GM12878 (cell line): Measurements from ENCODE around the gene PATJ. TPM values are rescaled to one million over a fixed set of nuclear protein-coding genes. Genes with fewer than 3 reads are reported as not detected.

ENCODE experiments used
- ATAC-seq: fragments of 200-7000 bp; cut with Tn5 transposase; 3 replicates; pipeline ENCODE4 v1.9.1; 2020; ENCODE audit warnings: mild to moderate bottlenecking, moderate library complexity
- BruUV-seq: library from RNA; stranded (reverse); fragments of 400-500 nt; replicated peaks from 2 replicates; lab custom pipeline; 2021; lab: Mats Ljungman, UMichigan
- CTCF ChIA-PET: fragments of 300-600 bp; sonication (Branson Sonifier 250); formaldehyde crosslinking; extraction: SDS; loops from one replicate; lab custom pipeline; 2021; ENCODE audit warnings: inconsistent platforms; lab: Yijun Ruan, JAX
- POLR2A ChIA-PET: fragments of 350-600 bp; formaldehyde crosslinking; extraction: SDS; loops from one replicate; lab custom pipeline; 2021; ENCODE audit warnings: inconsistent platforms; lab: Charles Lee
- RAD21 ChIA-PET: fragments of 300-600 bp; sonication (Branson Sonifier 250); formaldehyde crosslinking; loops from one replicate; lab custom pipeline; 2023; ENCODE audit warnings: antibody characterized with exemption; ENCODE audit not compliant: unreplicated experiment; lab: Charles Lee
- SMC1A ChIA-PET: fragments of 300-600 bp; sonication (Branson Sonifier 250); formaldehyde crosslinking; loops from one replicate; lab custom pipeline; 2023; ENCODE audit not compliant: unreplicated experiment, uncharacterized antibody; lab: Charles Lee
- DNase-seq: peaks from one replicate; pipeline ENCODE4 v3.0.0-alpha.2; 2011; ENCODE audit warnings: low read depth, low spot score
- FAIRE-seq: peaks from 3 replicates; lab custom pipeline; 2011; peaks lifted over from hg19 to GRCh38; lab: Jason Lieb, UNC
- H2AFZ ChIP-seq: 2 replicates; pipeline ENCODE4 v1.6.0; 2011; ENCODE audit warnings: low read depth, low read length, control low read depth; ENCODE audit not compliant: control insufficient read depth
- H3K27ac ChIP-seq: 2 replicates; pipeline ENCODE4 v1.5.1; 2011; ENCODE audit warnings: control low read depth; ENCODE audit not compliant: control insufficient read depth, insufficient read depth
- H3K27me3 ChIP-seq, 2 experiments: replicated peaks in 1 of 2; 2 replicates each; pipeline versions ENCODE4 v1.6.0 to v1.6.1; 2011; ENCODE audit warnings: low read length in 1 of 2; ENCODE audit not compliant: control insufficient read depth in 2 of 2, insufficient read depth in 2 of 2
- H3K36me3 ChIP-seq, 2 experiments: 2 replicates each; pipeline ENCODE4 v1.5.1; 2011; ENCODE audit warnings: low read length in 1 of 2; ENCODE audit not compliant: control insufficient read depth in 2 of 2, insufficient read depth in 2 of 2
- H3K4me1 ChIP-seq: 2 replicates; pipeline ENCODE4 v1.6.1; 2011; ENCODE audit warnings: mild to moderate bottlenecking, low read length, moderate library complexity, mixed read lengths; ENCODE audit not compliant: control insufficient read depth, insufficient read depth
- H3K4me2 ChIP-seq: 2 replicates; pipeline ENCODE4 v1.6.0; 2011; ENCODE audit warnings: control low read depth; ENCODE audit not compliant: control insufficient read depth, insufficient read depth
- H3K4me3 ChIP-seq: fragments of 200-600 bp; sonication (generic); 2 replicates; pipeline ENCODE4 v1.5.1; 2016
- H3K79me2 ChIP-seq: 2 replicates; pipeline ENCODE4 v1.6.0; 2011; ENCODE audit warnings: low read length; ENCODE audit not compliant: control insufficient read depth, insufficient read depth
- H3K9ac ChIP-seq: 2 replicates; pipeline ENCODE4 v1.8.0; 2011; ENCODE audit warnings: low read length, control low read depth, mixed read lengths; ENCODE audit not compliant: control insufficient read depth, insufficient read depth
- H3K9me3 ChIP-seq: replicated peaks from 3 replicates; pipeline ENCODE4 v1.5.1; 2011; ENCODE audit warnings: mild to moderate bottlenecking, low read length; ENCODE audit not compliant: control insufficient read depth, insufficient read depth
- H4K20me1 ChIP-seq: 2 replicates; pipeline ENCODE4 v1.6.0; 2011; ENCODE audit not compliant: control insufficient read depth, insufficient read depth
- ATF7 ChIP-seq: fragments of 450-650 bp; IDR thresholded peaks from 2 replicates; pipeline ENCODE4 v1.6.1; 2016; ENCODE audit warnings: low read depth, mild to moderate bottlenecking
- EED ChIP-seq: sonication (generic); IDR thresholded peaks from 2 replicates; pipeline ENCODE4 v1.6.1; 2016; ENCODE audit warnings: antibody characterized with exemption, low read depth
- ELK1 ChIP-seq: IDR thresholded peaks from 2 replicates; pipeline ENCODE4 v1.6.1; 2012; ENCODE audit warnings: low read depth, low read length, improper control_type of control experiment
- EP300 ChIP-seq, 2 experiments: fragments of 150-350 bp in 1 of 2; IDR thresholded peaks; 2 replicates each; pipeline ENCODE4 v1.6.1; 2011 to 2012; ENCODE audit warnings: low read depth in 2 of 2, low read length in 2 of 2, borderline replicate concordance in 1 of 2, improper control_type of control experiment in 1 of 2, inconsistent platforms in 1 of 2; ENCODE audit not compliant: control insufficient read depth in 1 of 2
- FOS ChIP-seq: IDR thresholded peaks from 3 replicates; pipeline ENCODE4 v1.6.1; 2011; ENCODE audit warnings: borderline replicate concordance; ENCODE audit not compliant: insufficient read length; ENCODE audit errors: extremely low read depth
- IKZF1 ChIP-seq: fragments of 450-650 bp; conservative IDR thresholded peaks from 2 replicates; pipeline ENCODE4 v1.6.1; 2017; ENCODE audit warnings: antibody characterized with exemption, mild to moderate bottlenecking
- JUND ChIP-seq: IDR thresholded peaks from 2 replicates; pipeline ENCODE4 v1.6.1; 2012; ENCODE audit warnings: low read depth, mild to moderate bottlenecking, low read length, improper control_type of control experiment, moderate library complexity
- MEF2A ChIP-seq: IDR thresholded peaks from 2 replicates; pipeline ENCODE4 v1.6.1; 2011; ENCODE audit warnings: low read depth, mild to moderate bottlenecking, low read length, moderate library complexity; ENCODE audit not compliant: insufficient read depth
- NFXL1 ChIP-seq: fragments of 450-650 bp; IDR thresholded peaks from 2 replicates; pipeline ENCODE4 v1.6.1; 2017; ENCODE audit warnings: antibody characterized with exemption, mild to moderate bottlenecking, borderline replicate concordance
- RCOR1 ChIP-seq: conservative IDR thresholded peaks from 2 replicates; pipeline ENCODE4 v1.6.1; 2012; ENCODE audit warnings: low read depth, low read length, improper control_type of control experiment
- SKIL ChIP-seq: fragments of 450-650 bp; IDR thresholded peaks from 2 replicates; pipeline ENCODE4 v1.6.1; 2017; ENCODE audit warnings: mild to moderate bottlenecking, low read depth, inconsistent platforms; ENCODE audit not compliant: poor library complexity, severe bottlenecking
- STAT3 ChIP-seq: IDR thresholded peaks from 2 replicates; pipeline ENCODE4 v1.6.1; 2011; ENCODE audit warnings: low read depth, low read length, improper control_type of control experiment
- SUZ12 ChIP-seq: fragments of 200-600 bp; sonication (generic); IDR thresholded peaks from one replicate; pipeline ENCODE4 v1.6.1; 2018; ENCODE audit warnings: antibody characterized with exemption, mild to moderate bottlenecking; ENCODE audit not compliant: unreplicated experiment
- WGBS: methylation state at CpG from one replicate; pipeline ENCODE4 v1.1.6; 2016; ENCODE audit warnings: low lambda C conversion rate; ENCODE audit not compliant: insufficient replicate concordance, insufficient coverage; ENCODE audit errors: missing lambda C conversion rate; 5-methylcytosine and 5-hydroxymethylcytosine counted together
- in situ Hi-C: fragments of 300-500 bp; cut with MboI; formaldehyde crosslinking; loops from 9 replicates; pipeline ENCODE4 v1.14.3; 2018; ENCODE audit warnings: mixed read lengths
- intact Hi-C: fragments of 100-400 bp; cut with micrococcal nuclease; formaldehyde crosslinking; loops from one replicate; pipeline ENCODE4 v1.14.2; 2022; ENCODE audit not compliant: unreplicated experiment
- polyA plus RNA-seq, 11 experiments: library from polyadenylated mRNA; depleted of rRNA in 4 of 11; unstranded in 6 of 11; stranded (reverse) in 5 of 11; fragments of >200 nt; fragmentation: Nextera tagmentation in 4 of 11; fragmentation: Illumina TruSeq in 1 of 11; extraction: Ambion mirVana in 4 of 11; extraction: Trizol in 1 of 11; gene quantifications; 1 replicate in 1 of 11; 2 replicates in 10 of 11; pipeline versions ENCODE4 v1.2.1 to v1.2.3, GENCODE V29; 2011 to 2016; ENCODE audit warnings: inconsistent platforms in 2 of 11, missing spikeins in 2 of 11, low read depth in 1 of 11
- total RNA-seq, 4 experiments: library from RNA; depleted of rRNA in 3 of 4; stranded (reverse); fragments of >200 nt in 3 of 4; fragmentation: Illumina TruSeq in 1 of 4; extraction: Trizol in 1 of 4; gene quantifications; 2 replicates each; pipeline versions ENCODE4 v1.2.1 to v1.2.3, GENCODE V29; 2013 to 2021

PATJ gene
- total and polyA plus RNA-seq, 10 of the 15 experiments (the other 5 are each of a cell fraction or from before 2014, with no cell fraction given): 2.8 to 13.9 (median 6.9) TPM

- SMC1A ChIA-PET: no interaction called here
- TF ChIP-seq EP300 (IDR thresholded peaks at IDR 0.05; ENCODE audit: borderline replicate concordance in 1 of 2, control insufficient read depth in 1 of 2, low read depth in 2 of 2, low read length in 2 of 2): no peak
- TF ChIP-seq RCOR1: no peak
- H4K20me1 ChIP-seq: no peaks in the 10 kb centered on the region
- in situ Hi-C loops: no loop called here
- intact Hi-C loops: no loop called here
- no peaks in the 10 kb centered on the region for H3K36me3 ChIP-seq
- no peaks in the 10 kb centered on the region for H3K79me2 ChIP-seq
- ATAC-seq (no peak), DNase-seq (no peak), FAIRE-seq (no peak)
- POLR2A ChIA-PET: no interaction called here
- no peak overlapping the region for H3K9ac ChIP-seq
- RAD21 ChIA-PET: no interaction called here
- no peak overlapping the region for H3K27ac ChIP-seq
- H3K4me2 ChIP-seq: no peak overlapping the region
- no peaks in the 10 kb centered on the region for H3K4me1 ChIP-seq
- H3K27me3 ChIP-seq: no peaks in the 10 kb centered on the region
- BruUV-seq: no TSS peak
- H3K4me3 ChIP-seq: no peak overlapping the region
- CTCF ChIA-PET: no interaction called here
- no peaks in the 10 kb centered on the region for H3K9me3 ChIP-seq
- H2AFZ ChIP-seq: no peak overlapping the region
Observed at GRCh38 chr1:61941794-61942193, 199.5 kb downstream of the PATJ start.

- POLR2A ChIA-PET: no interaction called here
- 97% methylated on average over 5 of the region's 5 CpGs for WGBS
Observed at GRCh38 chr1:61942856-61943255, 200.6 kb downstream of the PATJ start.

More at GRCh38 chr1:61942856-61943255, 200.6 kb downstream of the PATJ start:
- H3K4me3 ChIP-seq: no peak overlapping the region
- DNase-seq (no peak), ATAC-seq (no peak), FAIRE-seq (no peak)
- no peaks in the 10 kb centered on the region for H3K9me3 ChIP-seq
- intact Hi-C loops: no loop called here
- no peak overlapping the region for H3K9ac ChIP-seq
- RAD21 ChIA-PET: no interaction called here
- H3K79me2 ChIP-seq: no peaks in the 10 kb centered on the region
- SMC1A ChIA-PET: no interaction called here
- CTCF ChIA-PET: no interaction called here
- H3K36me3 ChIP-seq: no peaks in the 10 kb centered on the region
- no peak overlapping the region for H2AFZ ChIP-seq
- H3K27ac ChIP-seq: no peak overlapping the region
- TF ChIP-seq STAT3: no peak
- no peak for TF ChIP-seq IKZF1
- no peak for TF ChIP-seq NFXL1
- no peak for TF ChIP-seq FOS
- no peak for TF ChIP-seq EED
- TF ChIP-seq SKIL: no peak
- TF ChIP-seq ATF7: no peak
- no peak for TF ChIP-seq ELK1
- TF ChIP-seq SUZ12: no peak
- TF ChIP-seq JUND: no peak
- TF ChIP-seq MEF2A: no peak
- no peaks in the 10 kb centered on the region for H3K27me3 ChIP-seq
- no peak overlapping the region for H3K4me2 ChIP-seq
- H4K20me1 ChIP-seq: no peaks in the 10 kb centered on the region
- H3K4me1 ChIP-seq: no peaks in the 10 kb centered on the region
- in situ Hi-C loops: no loop called here
- no TSS peak for BruUV-seq
